GM21447 (cell line): ENCODE data around the gene PALLD.

ENCODE experiments used
- ATAC-seq: cut with Tn5 transposase; IDR thresholded peaks from one replicate; pipeline ENCODE4 v1.9.1; 2021; ENCODE audit not compliant: unreplicated experiment

Gene PALLD

DNA sequence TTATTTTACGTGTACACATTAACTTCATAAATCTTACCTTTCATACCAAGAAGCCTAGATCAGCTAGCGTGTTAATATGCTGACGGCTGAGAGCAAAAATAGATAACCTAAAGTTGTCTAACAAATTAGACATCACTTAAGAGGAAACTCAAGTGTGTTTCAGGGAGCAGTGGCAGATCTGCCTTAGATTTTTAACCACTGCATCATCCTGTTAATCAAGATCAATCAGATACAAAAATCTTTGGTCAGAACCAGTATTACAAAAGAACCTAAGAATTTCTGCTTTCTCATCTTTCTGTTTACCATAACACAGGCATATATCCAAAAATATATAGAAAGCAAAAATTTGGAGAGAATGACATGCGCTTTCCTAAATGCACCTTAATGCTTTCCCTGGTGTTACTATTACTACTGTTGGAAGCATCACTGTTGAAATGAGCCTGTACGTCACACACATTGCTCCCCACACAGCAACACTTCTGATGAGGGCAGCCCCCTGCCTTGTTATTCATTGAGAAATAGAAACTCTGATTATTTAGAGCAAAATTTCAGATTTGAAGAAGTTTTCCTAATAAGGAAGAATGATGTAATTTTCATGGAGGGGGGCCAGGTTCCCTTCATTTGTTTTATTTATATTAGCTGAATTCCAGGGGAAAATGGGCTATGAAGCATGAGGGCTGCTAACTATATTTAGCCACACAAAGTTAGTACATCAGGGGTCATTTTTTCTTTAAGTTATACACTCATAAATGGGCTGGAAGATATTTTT, 360.9 kb downstream of the PALLD start:
- ATAC-seq, result no peak

DNA sequence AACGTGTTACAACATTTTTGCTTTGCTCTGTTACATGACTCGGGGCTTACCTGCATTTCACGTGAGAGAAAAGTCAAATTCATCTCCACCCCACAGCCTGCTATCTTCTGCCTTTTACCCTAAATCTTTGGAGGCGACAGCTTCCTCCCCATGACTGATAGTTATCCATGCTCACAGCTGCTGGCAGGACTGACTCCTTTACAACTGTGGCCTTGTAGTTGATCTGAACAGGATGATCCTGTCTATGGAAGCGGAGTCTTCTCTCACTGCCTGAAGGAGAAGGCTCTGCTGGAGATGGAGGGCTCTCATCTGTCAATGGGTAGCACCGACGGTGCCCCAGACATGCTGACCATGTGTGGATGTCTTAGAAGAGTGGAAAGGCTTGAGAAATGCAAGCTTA, 362.2 kb downstream of the PALLD start:
- ATAC-seq, result no peak

DNA sequence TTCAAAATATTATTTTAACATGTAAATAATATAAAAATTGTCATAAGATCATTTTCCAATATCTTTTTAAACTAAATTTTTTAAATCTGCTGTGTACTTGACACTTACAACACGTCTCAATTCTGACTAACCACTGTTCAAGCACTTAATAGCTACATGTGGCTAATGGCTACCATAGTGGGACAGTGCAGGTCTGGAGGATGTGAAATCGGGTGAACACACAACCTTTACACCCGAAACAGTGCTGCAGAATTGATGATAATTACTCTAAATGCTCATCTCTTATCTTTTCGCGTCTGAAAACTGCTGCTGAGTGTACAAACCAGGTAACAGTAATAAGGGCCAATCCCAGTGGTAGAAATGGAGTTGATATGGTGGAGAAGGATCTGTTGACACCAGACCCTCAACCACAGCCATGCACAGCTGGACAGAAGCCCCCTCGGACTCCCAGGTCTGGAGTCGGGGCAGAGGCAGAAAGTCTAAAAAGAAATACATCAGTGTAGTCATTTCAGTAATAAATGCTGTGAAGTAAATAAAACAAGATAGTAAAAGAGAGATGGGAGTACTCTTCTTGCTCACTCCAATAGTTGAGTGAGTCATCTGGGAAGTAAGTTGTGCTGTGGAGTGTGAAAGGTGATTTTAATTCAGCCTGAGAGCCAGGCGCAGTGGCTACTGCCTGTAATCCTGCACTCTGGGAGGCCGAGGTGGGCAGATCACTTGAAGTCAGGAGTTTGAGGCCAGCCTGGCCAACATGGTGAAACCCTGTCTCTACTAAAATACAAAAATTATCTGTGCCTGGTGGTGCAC, 363.2 kb downstream of the PALLD start:
- ATAC-seq, result peak; percentile 95

DNA sequence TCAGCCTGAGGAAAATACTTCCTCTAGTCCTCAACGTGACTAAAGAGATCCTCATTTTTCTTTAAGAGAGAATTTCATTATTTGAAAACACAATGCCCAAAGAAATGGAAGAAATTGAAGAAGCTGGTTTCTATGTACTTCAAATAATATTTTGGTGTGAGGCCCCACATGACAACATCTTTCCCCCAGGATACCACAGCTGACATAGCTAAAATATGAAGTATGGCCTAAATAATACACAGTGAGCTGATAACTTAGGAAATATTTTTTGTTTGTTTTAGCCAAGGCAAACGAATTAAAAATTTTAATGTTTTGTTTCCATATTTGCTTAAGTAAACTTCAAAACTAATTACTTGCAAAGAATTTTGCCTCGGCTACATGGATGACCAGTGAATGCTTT, 364.0 kb downstream of the PALLD start:
- ATAC-seq, result no peak

DNA sequence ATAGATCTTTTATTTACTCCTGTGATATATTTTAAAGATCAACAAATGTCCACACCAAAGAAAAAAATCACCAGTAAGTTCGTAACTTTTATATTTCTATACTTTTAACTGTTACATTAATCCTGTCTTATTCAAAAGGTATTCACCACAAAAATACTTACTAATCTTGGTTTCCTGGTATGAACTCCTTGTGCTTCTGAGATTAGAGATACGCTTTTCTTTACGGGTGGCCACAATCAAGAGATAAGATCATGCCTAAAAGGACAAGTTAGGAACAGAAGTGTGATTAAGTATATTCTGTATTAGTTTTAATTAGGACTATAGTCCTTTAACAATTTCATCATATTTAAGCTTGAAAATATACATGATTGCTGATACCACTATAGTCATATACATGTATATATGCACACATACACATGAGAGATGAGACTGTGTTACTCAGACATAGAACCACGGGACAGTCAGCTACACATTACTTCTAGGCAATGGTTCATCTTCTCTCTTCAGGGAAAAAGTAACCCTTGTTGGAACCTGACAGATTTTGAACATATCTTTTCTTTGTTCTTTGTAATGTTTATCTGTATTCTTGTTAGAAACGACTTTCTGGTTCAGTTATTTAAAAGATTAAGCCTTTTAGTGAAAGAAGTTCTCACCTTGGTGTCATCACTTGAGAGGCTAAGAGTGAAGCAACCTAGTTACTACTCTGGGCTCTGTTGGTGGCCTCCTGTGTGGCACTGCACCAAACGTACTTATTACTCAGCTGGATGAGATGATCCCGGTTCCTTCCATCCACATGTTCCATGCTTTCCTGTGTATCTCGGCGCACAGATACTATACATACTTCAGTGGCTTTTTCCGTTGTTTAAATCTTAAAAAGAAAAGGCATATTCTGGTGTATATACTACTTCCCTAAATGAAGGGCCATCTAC, 367.1 kb downstream of the PALLD start:
- no peak for ATAC-seq

DNA sequence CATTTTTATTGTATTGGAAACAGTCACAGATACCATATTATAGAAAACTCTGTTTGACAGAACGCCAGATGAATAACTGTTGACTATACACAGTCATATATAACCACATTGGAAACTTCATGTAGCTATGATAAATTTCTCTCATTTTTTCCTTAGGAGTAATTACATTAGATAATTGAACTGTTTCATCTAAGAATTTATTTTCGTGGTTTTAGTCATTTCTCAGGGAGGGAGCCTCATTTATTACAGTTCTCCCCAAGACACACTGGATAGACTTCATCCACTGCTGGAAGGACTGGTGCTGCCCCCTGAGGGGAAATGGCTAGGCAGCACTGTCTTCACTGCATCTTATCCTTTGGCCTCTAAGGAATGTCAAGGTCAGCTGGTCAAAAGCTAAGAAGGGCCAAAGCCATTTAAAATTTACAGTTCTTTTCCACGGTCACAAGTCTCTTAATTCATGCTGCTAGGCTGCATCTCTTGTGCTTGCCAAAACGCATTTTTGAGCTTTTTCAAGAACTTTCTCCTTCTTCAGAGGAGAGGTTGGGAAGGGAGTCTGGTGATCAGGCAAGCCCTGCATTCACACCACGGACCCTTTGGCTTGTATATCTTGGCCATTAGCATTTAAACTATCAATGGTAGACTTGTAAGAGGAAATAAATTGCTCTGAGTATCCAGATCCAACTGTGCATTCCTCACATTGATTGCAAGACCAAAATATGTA, 368.1 kb downstream of the PALLD start:
- ATAC-seq, result no peak

DNA sequence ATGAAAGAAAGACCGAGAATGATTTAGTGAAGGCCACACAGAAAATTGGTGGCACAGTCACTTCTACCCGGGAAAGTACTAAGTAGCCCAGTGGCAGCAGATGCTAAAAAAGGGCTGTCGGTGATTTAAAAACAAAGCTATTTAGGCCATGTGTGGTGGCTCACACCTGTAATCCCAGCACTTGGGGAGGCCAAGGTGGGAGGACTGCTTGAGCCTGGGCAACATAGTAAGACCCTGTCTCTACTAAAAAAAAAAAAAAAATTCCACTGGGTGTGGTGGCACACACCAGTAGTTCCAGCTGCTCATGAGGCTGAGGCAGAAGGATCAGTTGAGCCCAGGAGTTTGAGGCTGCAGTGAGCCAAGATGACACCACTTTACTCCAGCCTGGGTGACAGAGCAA, 369.0 kb downstream of the PALLD start:
- no peak for ATAC-seq

DNA sequence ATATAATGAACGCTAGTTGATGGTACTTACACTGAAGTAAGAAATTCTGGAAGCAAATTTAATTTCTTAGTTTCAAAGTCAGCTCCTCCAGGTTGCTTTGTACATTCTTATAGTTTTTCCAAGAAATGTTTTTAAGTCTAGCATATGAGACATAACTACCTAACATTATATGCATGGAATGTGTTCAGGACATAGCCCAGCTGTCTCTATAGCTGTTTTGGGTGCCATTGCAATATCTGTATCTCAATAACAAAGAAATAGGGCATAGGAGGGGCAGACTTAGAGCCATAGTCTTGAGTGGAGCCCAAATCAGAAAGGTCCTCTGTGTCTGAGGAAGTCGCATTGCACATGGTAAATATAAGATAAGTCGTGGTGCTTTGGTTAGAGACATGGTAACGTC, 369.8 kb downstream of the PALLD start:
- ATAC-seq, result no peak

DNA sequence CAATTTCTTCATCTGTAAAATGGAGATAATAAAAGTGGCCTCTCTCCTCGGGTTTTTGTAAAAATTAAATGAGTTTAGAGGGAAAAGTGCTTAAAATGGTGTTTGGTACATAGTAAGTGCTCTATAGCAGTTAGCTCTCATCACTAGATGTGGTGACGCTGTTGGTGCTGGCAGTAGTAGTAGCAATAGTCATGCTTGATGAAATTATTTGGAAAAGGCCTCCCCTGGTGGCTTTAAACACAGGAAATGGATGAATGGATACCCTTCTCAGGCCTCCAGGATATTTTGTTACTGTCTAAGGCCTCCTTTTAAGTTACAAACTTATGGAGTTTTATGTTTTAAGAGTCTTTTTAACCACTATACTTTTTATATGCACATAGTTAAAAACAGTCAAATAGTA, 370.3 kb downstream of the PALLD start:
- ATAC-seq, result no peak

DNA sequence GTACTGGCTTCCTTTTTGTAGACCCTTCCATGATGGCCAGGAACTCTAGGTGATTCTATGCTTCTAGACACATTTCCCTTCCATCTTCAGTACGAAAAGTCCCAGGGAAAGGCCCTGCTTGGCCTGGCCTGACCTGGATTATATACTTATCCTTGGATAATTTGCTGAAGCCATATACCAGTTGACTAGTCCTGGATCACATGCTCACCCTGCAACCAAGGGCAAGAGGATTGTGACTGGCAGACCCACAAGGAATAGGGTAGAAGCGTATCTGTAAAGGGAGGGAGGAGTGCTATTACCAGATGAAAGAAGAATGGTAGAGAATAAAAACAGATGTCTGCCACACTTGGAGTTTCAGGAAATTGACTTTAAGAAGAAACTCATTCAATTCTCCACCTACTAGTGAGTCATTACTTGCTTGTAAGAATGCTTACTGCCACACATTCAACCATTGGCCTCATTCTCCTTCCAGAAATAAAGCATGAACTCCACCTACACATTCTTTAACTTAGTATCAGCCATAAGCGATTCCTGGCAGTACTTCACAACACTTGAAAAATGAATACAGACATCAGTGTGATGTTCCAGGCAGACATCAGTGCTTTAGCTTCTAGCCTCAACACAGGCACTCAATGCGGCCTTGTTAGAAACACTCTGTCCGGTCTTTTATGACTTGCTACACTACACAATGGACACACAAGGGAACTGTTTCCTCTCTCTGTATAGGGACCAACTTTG, 371.4 kb downstream of the PALLD start:
- ATAC-seq, result no peak

DNA sequence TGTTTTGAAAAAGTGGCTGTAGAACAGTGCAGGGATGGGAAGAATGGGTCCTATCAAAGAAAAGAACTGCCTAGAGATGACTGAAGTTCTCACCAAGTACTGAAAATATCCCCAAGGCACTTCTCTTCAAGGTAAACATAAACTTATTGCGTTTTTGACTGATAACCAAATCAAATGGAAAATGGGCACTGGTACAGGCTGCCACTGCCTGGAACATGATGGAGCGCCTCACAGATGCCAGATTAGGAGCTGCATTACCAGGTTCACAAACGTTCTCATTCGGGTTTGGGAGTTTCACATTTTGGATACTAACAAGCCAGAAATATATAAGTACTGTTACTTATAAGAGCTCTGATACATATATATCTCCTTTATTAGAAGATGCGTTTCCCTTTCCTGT, 371.9 kb downstream of the PALLD start:
- ATAC-seq, result no peak

DNA sequence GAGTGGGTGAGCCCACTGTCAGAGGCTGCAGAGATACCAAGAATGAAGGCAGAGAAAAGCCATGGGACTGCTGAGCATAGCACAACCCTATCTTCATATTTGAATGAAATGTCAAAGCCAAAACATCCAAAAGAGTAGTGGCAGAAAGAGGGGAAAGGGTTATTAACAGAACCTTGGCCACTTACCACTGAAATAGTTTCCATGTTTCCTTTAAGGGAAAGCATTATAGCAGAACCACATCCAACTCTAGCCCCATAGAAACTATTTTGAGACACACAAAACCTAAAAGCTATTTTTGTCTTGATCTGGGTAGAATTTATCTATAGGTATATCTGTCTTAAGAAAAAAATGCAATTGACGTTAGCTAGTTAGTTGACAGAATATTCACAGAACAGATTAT, 373.2 kb downstream of the PALLD start:
- ATAC-seq, result no peak

DNA sequence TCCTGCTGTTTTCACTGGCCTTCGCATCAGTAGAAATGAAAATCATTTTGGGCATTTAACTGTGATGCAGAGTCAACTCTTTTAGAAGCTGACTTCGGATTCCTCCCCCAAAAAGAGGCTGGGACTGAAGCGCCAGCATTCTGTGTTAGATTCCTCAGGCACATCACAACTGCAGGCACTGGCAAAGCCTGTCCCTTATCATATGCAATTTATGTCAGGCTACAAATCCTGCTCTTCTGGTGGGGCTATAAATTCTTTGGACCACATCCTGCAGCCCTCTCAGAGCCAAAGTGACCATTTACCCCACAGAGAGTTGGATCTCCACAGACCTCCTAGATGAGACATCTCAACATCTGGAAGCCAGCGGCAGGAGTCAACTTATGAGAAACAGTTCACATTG, 374.8 kb downstream of the PALLD start:
- ATAC-seq, result no peak

DNA sequence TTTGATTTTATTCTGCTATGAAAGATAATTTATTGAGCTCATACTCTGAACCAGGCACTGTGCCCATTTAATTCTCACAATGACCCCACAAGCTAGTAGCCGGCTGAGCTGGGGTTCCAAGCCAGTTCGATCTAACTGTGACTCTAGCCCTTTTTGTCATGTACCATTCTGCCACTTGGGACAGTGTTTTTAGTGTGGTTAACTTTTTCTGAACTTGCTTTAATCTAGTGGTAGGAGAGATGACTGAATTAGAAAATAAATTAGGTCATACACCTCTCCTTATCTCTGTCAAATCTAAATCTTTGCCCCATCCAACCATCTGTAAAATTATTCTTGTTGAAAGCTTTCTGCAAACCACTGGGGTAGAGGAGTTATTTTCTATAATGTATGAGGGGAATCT, 377.2 kb downstream of the PALLD start:
- no peak for ATAC-seq

DNA sequence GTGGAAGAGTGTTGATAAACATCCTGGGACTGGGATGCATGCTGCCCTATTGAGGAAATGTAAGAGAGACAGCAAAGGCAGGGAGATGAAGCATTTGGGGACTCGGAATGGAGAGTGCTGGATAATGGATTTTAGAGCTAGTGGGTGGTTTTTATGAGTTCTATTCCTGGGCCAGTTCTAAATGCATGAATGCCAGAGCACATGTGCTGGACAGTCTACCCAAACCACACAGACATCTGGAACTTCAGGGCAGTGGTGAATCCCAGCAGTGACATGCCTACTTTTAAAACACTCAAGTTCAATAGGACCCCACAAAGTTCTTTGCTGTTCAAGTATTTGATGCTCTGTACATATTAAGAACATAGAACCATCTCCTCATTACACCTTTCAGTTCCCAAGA, 379.3 kb downstream of the PALLD start:
- no peak for ATAC-seq

DNA sequence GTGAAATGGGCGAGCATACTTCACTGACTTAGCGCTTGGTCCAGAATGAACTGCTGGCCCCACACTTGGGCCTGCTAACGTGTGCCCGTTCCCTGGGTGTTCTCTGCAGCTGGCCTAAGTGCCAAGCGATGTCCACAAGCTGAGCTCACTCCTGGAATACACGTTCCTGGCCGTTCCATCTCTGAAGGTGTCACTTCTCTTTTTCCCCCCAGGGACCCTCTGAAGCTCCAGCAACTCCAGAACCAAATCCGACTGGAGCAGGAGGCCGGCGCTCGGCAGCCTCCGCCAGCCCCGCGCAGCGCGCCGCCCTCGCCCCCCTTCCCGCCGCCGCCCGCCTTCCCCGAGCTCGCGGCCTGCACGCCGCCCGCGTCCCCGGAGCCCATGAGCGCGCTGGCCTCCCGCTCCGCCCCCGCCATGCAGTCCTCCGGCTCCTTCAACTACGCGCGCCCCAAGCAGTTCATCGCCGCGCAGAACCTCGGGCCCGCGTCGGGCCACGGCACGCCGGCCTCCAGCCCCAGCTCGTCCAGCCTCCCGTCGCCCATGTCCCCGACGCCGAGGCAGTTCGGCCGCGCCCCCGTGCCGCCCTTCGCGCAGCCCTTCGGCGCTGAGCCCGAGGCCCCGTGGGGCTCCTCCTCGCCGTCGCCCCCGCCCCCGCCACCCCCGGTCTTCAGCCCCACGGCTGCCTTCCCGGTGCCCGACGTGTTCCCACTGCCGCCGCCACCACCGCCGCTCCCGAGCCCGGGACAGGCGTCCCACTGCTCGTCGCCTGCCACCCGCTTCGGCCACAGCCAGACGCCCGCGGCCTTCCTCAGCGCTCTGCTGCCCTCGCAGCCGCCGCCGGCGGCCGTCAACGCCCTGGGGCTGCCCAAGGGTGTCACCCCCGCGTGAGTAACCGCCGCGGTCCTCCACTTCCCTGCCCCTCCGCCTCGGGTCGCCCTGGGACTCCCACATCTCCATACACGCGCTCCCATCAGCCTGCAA, 380.9 kb downstream of the PALLD start:
- ATAC-seq, result no peak

DNA sequence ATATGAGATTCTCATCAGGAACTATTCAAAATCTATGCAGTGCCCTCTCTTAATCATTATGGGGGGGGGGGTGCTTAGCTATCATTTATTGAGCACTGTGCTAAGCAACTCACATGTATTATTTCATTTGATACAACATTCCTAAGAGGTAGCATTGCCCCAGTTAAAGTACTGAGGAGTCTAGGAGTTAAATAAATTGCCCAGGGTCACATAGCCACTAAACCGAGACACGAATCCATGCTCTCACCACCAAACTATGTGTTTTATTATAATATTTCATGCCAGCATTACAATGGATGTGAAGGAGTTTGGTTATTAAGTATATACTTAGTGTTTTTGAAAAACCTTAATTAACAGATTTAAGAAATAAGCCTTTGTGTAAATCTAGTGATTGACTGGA, 381.8 kb downstream of the PALLD start:
- ATAC-seq, result no peak

DNA sequence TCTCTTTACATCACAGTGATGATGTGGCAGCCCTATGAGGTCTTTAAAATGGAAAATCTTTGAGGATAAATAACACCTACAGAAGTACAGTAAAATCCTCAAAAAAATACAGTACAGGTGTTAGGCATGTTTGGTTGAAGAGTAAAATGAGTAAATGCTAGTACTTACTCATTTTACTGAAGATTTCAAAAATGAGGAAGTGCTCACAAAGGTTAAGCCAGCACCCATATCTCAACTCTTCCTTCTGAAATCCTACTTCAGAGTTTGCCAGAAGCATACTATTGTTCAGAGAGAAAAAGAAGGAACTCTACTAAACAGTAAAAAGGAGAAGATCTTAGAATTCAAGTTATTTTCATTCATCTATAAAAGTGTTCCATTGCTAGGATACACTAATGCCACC, 382.3 kb downstream of the PALLD start:
- ATAC-seq, result no peak

DNA sequence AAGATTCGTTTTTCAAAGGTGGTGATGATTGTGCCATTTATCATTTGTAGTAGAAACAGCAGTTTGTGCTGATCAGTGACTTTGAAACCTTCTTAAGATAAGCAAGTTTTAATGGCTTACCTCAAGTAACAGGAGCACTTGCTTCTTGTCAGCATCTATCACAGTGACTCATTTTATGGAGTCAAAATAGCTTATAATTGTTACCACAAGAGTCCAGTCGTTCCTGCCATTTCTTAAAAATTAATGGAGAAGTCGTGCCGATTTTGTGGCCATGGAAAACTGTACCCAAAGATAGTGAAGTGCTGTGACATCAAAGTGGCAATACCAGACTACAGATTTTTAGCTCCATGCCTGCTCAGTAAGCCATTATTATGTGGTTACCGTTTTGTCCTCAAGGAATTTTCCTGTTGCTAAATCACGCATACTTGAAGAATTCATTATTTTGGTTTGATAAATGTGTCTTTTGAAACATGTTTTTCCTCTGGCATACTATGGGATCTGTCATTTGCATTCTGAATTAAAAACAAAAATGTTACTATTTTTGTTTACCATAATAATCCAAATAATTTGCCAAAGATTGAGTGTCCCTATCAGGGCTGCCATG, 383.3 kb downstream of the PALLD start:
- no peak for ATAC-seq
